SK-N-SH treated with all-trans-retinoic acid at 6 μM for 48 hours (cell line): ENCODE data around the gene TCERG1L.

Experiments
- ATAC-seq: fragments of 200-7000 bp; cut with Tn5 transposase; 3 replicates; pipeline ENCODE4 v1.9.1; 2020; ENCODE audit warnings: mild to moderate bottlenecking, moderate library complexity
- ARNTL ChIP-seq: fragments of 450-650 bp; formaldehyde crosslinking; IDR thresholded peaks from 2 replicates; pipeline ENCODE4 v1.5.0; 2020; ENCODE audit warnings: low read depth, mild to moderate bottlenecking, moderate library complexity, borderline replicate concordance
- CREB5 ChIP-seq: fragments of 250-450 bp; sonication (Bioruptor Pico); IDR thresholded peaks from 2 replicates; pipeline ENCODE4 v1.5.1; 2020; ENCODE audit warnings: low read depth, mild to moderate bottlenecking, moderate library complexity
- CSRNP3 ChIP-seq: fragments of 250-450 bp; sonication (Bioruptor Pico); IDR thresholded peaks from 2 replicates; pipeline ENCODE4 v1.5.1; 2021; ENCODE audit warnings: mild to moderate bottlenecking, moderate library complexity
- ESRRG ChIP-seq: fragments of 250-450 bp; sonication (Bioruptor Pico); IDR thresholded peaks from 2 replicates; pipeline ENCODE4 v1.6.1; 2021; ENCODE audit warnings: mild to moderate bottlenecking
- GLIS3 ChIP-seq: fragments of 250-450 bp; sonication (Bioruptor Pico); IDR thresholded peaks from 2 replicates; pipeline ENCODE4 v1.5.0; 2020; ENCODE audit warnings: mild to moderate bottlenecking, moderate library complexity
- ISL1 ChIP-seq: fragments of 250-450 bp; sonication (Bioruptor Pico); IDR thresholded peaks from 2 replicates; pipeline ENCODE4 v2.1.2; 2022; ENCODE audit warnings: mild to moderate bottlenecking, moderate library complexity
- OSR1 ChIP-seq: fragments of 250-450 bp; sonication (Bioruptor Pico); IDR thresholded peaks from 2 replicates; pipeline ENCODE4 v1.8.0; 2022; ENCODE audit warnings: moderate library complexity, mild to moderate bottlenecking, inconsistent platforms
- PATZ1 ChIP-seq: fragments of 250-450 bp; sonication (Bioruptor Pico); IDR thresholded peaks from 2 replicates; pipeline ENCODE4 v1.8.0; 2020; ENCODE audit warnings: mild to moderate bottlenecking, moderate library complexity, borderline replicate concordance
- PPARA ChIP-seq: fragments of 250-450 bp; sonication (Bioruptor Pico); IDR thresholded peaks from 2 replicates; pipeline ENCODE4 v1.5.0; 2020; ENCODE audit warnings: mild to moderate bottlenecking, borderline replicate concordance
- SNAI2 ChIP-seq: fragments of 250-450 bp; sonication (Bioruptor Pico); IDR thresholded peaks from 2 replicates; pipeline ENCODE4 v1.5.0; 2020; ENCODE audit warnings: mild to moderate bottlenecking, moderate library complexity
- TCF4 ChIP-seq: fragments of 250-450 bp; sonication (Bioruptor Pico); IDR thresholded peaks from 2 replicates; pipeline ENCODE4 v1.8.0; 2021; ENCODE audit warnings: mild to moderate bottlenecking, moderate library complexity, borderline replicate concordance
- TOX ChIP-seq: fragments of 250-450 bp; sonication (Bioruptor Pico); IDR thresholded peaks from 2 replicates; pipeline ENCODE4 v1.8.0; 2021; ENCODE audit warnings: mild to moderate bottlenecking, moderate library complexity, borderline replicate concordance
- TSHZ2 ChIP-seq: fragments of 250-450 bp; sonication (Bioruptor Pico); IDR thresholded peaks from 2 replicates; pipeline ENCODE4 v1.5.0; 2020; ENCODE audit warnings: mild to moderate bottlenecking, moderate library complexity
- ZC3H10 ChIP-seq: fragments of 250-450 bp; sonication (Bioruptor Pico); IDR thresholded peaks from 2 replicates; pipeline ENCODE4 v1.5.1; 2021; ENCODE audit warnings: mild to moderate bottlenecking, moderate library complexity
- ZFP3 ChIP-seq: fragments of 250-450 bp; sonication (Bioruptor Pico); IDR thresholded peaks from 2 replicates; pipeline ENCODE4 v1.5.0; 2020; ENCODE audit warnings: mild to moderate bottlenecking, moderate library complexity
- ZFP30 ChIP-seq: fragments of 450-650 bp; formaldehyde crosslinking; IDR thresholded peaks from 2 replicates; pipeline ENCODE4 v1.5.0; 2022; ENCODE audit warnings: mild to moderate bottlenecking, moderate library complexity
- ZNF565 ChIP-seq: fragments of 450-650 bp; formaldehyde crosslinking; conservative IDR thresholded peaks from 2 replicates; pipeline ENCODE4 v1.5.0; 2020; ENCODE audit warnings: low read depth, mild to moderate bottlenecking, moderate library complexity
- ZNF70 ChIP-seq: fragments of 450-650 bp; formaldehyde crosslinking; IDR thresholded peaks from 2 replicates; pipeline ENCODE4 v1.5.0; 2020; ENCODE audit warnings: mild to moderate bottlenecking, moderate library complexity
- ZNF8 ChIP-seq: fragments of 450-650 bp; formaldehyde crosslinking; IDR thresholded peaks from 2 replicates; pipeline ENCODE4 v1.5.0; 2020; ENCODE audit warnings: mild to moderate bottlenecking, moderate library complexity
- TF ChIP-seq, protein P1 (sequence below): fragments of 250-450 bp; sonication (Bioruptor Pico); IDR thresholded peaks from 2 replicates; pipeline ENCODE4 v1.8.0; 2021; ENCODE audit warnings: low read depth, mild to moderate bottlenecking, moderate library complexity, borderline replicate concordance

Gene TCERG1L

GRCh38 chr10:131117416-131118212 is 193.9 kb downstream of the TCERG1L start:
- no peak for TF ChIP-seq ZNF565 (CRISPR knock-in tag)
- no peak for TF ChIP-seq TOX (CRISPR knock-in tag)
- TF ChIP-seq PATZ1 (CRISPR knock-in tag): no peak
- TF ChIP-seq ZC3H10 (CRISPR knock-in tag): no peak
- TF ChIP-seq CSRNP3 (CRISPR knock-in tag): no peak
- no peak for TF ChIP-seq ESRRG (CRISPR knock-in tag)
- no peak for TF ChIP-seq ZNF70
- no peak for TF ChIP-seq OSR1 (CRISPR knock-in tag)
- no peak for TF ChIP-seq PPARA (CRISPR knock-in tag)
- no peak for TF ChIP-seq CREB5
- no peak for TF ChIP-seq SNAI2 (CRISPR knock-in tag)
- TF ChIP-seq TSHZ2 (CRISPR knock-in tag): no peak
- no peak for TF ChIP-seq GLIS3
- TF ChIP-seq ZFP30 (CRISPR knock-in tag): no peak
- no peak for TF ChIP-seq ARNTL (CRISPR knock-in tag)
- TF ChIP-seq ISL1 (CRISPR knock-in tag): no peak
- no peak for TF ChIP-seq TCF4 (CRISPR knock-in tag)
- TF ChIP-seq, protein P1, sequence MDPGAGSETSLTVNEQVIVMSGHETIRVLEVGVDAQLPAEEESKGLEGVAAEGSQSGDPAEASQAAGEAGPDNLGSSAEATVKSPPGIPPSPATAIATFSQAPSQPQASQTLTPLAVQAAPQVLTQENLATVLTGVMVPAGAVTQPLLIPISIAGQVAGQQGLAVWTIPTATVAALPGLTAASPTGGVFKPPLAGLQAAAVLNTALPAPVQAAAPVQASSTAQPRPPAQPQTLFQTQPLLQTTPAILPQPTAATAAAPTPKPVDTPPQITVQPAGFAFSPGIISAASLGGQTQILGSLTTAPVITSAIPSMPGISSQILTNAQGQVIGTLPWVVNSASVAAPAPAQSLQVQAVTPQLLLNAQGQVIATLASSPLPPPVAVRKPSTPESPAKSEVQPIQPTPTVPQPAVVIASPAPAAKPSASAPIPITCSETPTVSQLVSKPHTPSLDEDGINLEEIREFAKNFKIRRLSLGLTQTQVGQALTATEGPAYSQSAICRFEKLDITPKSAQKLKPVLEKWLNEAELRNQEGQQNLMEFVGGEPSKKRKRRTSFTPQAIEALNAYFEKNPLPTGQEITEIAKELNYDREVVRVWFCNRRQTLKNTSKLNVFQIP (CRISPR knock-in tag): no peak
- no peak for TF ChIP-seq ZFP3 (CRISPR knock-in tag)
- ATAC-seq: no peak

- ATAC-seq: no peak
- TF ChIP-seq ZNF565 (CRISPR knock-in tag) (no peak), ZFP3 (CRISPR knock-in tag) (no peak), ZNF70 (no peak), TCF4 (CRISPR knock-in tag) (no peak), CSRNP3 (CRISPR knock-in tag) (no peak), PPARA (CRISPR knock-in tag) (no peak), OSR1 (CRISPR knock-in tag) (no peak), ZNF8 (CRISPR knock-in tag) (no peak), ESRRG (CRISPR knock-in tag) (no peak)
- TF ChIP-seq, protein P1 (CRISPR knock-in tag): no peak
Measured at GRCh38 chr10:131116991-131117375, 194.5 kb downstream of the TCERG1L start.
